EH (cell line): ENCODE measurements around the gene LY6G6F.
"Not testable (repeated sequence)": the region's sequence is repeated elsewhere in the genome, so short reads cannot be mapped to it uniquely, and the experiment has no call there.

Experiments
- DNase-seq: peaks from one replicate; pipeline ENCODE4 v3.0.0-alpha.2; 2015; ENCODE audit warnings: low read depth

LY6G6F gene

DNA sequence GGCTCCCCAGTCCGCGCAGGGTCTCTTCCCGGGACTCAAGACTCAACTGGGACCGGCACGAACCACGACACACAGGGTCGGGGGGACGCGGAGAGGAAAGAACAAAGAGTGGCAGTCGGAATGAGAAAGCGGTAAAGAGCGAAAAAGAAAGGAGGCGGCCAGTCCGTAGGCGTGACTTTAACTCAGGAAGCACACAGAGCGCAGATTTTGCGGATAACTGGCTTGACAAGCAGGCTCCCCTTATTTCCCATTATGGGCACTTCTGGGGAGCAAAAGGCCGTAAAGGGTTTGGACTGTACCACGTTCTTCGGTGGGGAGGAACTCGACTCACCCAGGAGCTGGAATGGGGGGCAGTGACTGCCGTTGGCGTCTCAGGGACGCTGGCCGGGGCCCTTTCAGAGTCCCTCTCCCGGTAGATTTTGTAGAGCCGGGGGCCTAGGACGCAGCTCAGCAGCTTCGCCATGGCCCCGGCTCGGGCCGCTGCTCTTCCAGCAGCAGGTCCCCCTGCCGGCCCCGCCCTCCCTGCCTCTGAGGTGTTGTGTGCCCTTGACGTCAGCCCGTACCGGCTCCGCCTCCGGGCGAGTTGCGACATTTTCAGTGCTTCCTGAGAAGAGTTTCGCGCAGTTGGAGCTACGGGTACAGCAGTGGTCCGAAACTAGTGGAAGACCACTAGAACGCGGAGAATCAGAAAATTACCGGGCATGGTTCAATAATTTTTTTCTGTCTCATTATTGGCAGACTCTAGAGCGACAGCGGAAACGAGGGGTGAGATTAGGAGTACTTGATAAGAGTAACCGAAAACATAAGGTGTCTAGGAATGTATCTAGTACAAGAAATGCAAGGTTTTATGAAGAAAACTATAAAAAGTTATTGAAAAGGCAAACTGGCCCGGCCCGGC lies 3.6 kb upstream of the LY6G6F start, which contains the start of gene ABHD16A:
Gene ABHD16A, minus strand, starts transcription at position 506 of the 898 bp plus-strand sequence. Its CDS starts 43 bp downstream, at position 463.
- peak; percentile 98 for DNase-seq

GRCh38 chr6:31705931-31706330 lies 735 bp upstream of the LY6G6F start:
- peak; percentile 47 for DNase-seq

DNA sequence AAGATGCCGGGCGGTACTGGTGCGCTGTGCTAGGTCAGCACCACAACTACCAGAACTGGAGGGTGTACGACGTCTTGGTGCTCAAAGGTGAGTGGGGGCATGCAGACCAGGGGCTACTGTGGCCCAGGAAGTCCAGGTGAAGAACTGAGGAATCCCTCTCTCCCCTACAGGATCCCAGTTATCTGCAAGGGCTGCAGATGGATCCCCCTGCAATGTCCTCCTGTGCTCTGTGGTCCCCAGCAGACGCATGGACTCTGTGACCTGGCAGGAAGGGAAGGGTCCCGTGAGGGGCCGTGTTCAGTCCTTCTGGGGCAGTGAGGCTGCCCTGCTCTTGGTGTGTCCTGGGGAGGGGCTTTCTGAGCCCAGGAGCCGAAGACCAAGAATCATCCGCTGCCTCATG lies 1.0 kb downstream of the LY6G6F start:
- DNase-seq: no peak

DNA sequence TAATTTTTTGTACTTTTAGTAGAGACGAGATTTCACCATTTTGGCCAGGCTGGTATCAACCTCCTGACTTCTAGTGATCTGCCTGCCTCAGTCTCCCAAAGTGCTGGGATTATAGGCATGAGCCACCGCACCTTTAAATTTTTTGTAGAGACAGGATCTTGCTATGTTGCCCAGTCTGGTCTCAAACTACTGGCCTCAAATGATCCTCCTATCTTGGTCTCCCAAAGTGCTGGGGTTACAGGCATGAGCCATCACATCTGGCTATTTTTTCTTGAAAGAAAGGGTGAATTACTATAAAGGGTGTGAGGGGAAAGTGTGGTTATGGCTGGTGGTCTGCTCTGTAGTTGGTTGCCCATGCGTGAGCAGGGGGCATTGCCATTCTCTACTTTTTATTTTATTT lies 1.6 kb downstream of the LY6G6F start:
- DNase-seq: no peak

DNA sequence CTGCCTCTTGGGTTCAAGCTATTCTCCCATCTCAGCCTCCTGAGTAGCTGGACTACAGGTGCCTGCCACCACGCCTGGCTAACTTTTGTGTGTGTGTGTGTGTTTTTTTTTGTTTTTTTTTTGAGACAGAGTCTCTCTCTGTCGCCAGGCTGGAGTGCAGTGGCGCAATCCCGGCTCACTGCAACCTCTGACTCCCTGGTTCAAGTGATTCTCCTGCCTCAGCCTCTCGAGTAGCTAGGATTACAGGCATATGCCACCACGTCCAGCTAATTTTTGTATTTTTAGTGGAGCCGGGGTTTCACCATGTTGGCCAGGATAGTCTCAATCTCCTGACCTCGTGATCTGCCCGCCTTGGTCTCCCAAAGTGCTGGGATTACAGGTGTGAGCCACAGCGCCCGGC lies 2.5 kb downstream of the LY6G6F start:
- not testable (repeated sequence) for DNase-seq

- no peak for DNase-seq
Observed at GRCh38 chr6:31710523-31711219, 4.0 kb downstream of the LY6G6F start.

GRCh38 chr6:31711233-31711632 lies 4.6 kb downstream of the LY6G6F start:
- no peak for DNase-seq

- peak; percentile 8 for DNase-seq
Observed at GRCh38 chr6:31712296-31712695, 5.6 kb downstream of the LY6G6F start.

GRCh38 chr6:31713465-31713864 lies 6.8 kb downstream of the LY6G6F start:
- no peak for DNase-seq

DNA sequence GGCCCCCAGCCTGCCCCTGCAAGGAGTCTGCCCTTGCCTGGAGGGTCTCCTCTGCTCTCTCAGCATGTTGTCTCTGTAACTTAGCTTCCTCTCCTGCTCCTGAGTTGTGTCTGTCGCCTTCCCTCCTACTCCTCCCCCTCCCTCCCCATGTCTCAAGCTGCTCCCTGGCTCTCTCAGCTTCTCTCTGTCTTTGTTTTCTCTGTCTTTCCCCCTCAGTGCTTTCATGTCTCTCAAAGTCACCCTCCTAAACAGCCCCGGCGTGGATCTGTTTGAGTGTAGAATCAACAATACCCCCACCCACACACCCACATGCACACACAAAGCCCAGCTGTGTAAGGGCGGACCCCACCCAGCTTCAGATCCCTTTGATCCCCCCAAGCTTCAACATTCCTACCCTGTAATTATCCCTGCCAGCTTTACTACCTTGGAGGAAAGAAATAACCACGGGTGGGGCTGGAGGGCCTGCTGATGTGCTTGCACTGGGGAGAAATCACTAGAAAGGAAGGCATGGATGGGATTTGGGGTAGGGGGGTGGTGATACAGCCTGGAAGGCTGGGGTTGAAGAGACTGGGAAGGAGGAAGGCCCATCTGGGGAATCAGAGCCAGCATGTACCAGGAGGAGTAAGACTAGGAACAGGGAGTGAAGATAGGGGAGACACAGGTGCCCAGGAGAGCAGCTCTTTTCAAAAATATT lies 7.5 kb downstream of the LY6G6F start:
- DNase-seq: no peak

- no peak for DNase-seq
Observed at GRCh38 chr6:31715022-31715958, 8.6 kb downstream of the LY6G6F start, which contains the start of gene LY6G6D. TSS of gene LY6G6D (plus strand) at chr6:31715348. CDS start at chr6:31715356, 8 bp downstream.

DNA sequence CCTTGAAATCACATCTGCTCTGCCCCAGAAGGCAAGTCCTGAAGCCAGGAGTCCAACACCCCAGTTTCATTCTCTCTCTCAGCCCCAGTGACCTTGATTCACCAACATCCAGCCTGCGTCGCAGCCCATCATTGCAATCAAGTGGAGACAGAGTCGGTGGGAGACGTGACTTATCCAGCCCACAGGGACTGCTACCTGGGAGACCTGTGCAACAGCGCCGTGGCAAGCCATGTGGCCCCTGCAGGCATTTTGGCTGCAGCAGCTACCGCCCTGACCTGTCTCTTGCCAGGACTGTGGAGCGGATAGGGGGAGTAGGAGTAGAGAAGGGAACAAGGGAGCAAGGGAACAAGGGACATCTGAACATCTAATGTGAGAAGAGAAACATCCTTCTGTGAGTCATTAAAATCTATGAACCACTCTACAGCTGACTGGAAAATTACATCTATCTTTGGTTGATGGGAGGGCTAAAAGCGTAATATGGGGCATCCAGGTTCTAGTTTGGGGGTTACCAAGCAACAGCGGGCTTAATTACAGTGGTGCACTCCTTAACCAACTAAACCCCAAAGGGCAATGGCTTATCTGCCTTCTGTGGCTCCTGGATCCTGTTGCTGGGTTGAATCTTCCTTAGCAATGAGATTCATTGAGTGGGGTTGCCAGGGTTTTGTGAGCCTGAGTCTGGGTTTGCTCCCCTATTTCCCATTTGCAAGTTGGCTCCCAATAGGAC lies 11.0 kb downstream of the LY6G6F start:
- no peak for DNase-seq

- DNase-seq: no peak
Observed at GRCh38 chr6:31718265-31718664, 11.6 kb downstream of the LY6G6F start.

DNA sequence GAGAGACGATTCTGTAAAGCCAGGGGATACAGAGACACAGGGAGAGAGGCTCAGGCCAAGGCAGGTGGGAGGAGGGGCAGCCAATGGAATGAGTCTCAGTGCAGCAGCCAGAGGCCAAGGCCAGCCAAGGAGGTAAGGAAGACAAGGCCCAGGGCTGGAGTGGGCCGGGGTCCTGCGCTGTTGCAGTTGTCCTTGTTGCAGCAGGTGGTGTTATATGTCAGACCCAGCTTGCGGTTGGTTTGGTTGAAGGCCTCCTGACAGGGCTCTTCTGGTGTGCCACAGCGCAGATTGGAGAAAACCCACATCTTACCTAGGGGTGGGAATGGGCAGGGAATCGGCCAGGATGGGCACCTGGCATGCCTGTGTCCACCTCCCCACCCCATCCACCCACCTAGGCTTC lies 12.3 kb downstream of the LY6G6F start:
- DNase-seq: no peak

GRCh38 chr6:31720196-31720770 lies 13.6 kb downstream of the LY6G6F start:
- peak; percentile 34 for DNase-seq

GRCh38 chr6:31721351-31722020 lies 14.8 kb downstream of the LY6G6F start, which contains the start of gene LY6G6C:
TSS of gene LY6G6C (minus strand) at chr6:31721746. CDS start at chr6:31721679, 67 bp downstream.
- peak; percentile 25 for DNase-seq

GRCh38 chr6:31722173-31722572 lies 15.5 kb downstream of the LY6G6F start:
- DNase-seq: no peak

DNA sequence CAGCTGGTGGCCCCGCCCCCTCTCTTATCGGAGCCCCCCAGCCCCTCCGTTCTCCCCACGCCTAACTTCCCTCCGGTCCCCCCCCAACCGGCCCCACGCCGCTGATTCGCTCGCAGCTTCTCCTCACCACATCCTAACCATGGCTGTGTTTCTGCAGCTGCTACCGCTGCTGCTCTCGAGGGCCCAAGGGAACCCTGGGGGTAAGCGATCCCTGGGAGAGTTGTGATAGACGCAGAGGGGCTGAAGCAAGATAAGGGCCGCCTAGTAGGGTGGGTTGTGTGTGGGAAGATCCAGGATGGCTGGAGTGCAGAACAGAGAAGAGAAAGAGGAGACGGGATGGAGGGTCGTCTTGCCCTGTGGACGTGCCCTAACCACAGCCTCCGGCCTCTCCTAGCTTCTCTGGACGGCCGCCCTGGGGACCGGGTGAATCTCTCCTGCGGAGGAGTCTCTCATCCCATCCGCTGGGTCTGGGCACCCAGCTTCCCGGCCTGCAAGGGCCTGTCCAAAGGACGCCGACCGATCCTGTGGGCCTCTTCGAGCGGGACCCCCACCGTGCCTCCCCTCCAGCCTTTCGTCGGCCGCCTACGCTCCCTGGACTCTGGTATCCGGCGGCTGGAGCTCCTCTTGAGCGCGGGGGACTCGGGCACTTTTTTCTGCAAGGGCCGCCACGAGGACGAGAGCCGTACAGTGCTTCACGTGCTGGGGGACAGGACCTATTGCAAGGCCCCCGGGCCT lies 16.7 kb downstream of the LY6G6F start, which contains the start of gene MPIG6B:
Gene MPIG6B, plus strand, starts transcription at position 129 of the 735 bp plus-strand sequence. Its CDS starts 11 bp downstream, at position 140.
- DNase-seq: no peak
